Epithelial cell of esophagus (primary cell): Measurements from ENCODE around the gene AGPAT1.
A peak's percentile ranks its signal among the peaks of the same experiment; 100 is the strongest.

Experiments used
- DNase-seq: peaks from one replicate; pipeline ENCODE4 v3.0.0; 2010; ENCODE audit warnings: low read depth
- H3K4me3 ChIP-seq: 2 replicates; pipeline ENCODE4 v1.5.1; 2011; ENCODE audit warnings: mild to moderate bottlenecking, low read length, control low read depth
- TF ChIP-seq, protein P1 (sequence below): IDR thresholded peaks from 2 replicates; pipeline ENCODE4 v1.5.1; 2011; ENCODE audit warnings: low read depth, mild to moderate bottlenecking, low read length, control low read depth, inconsistent platforms; ENCODE audit not compliant: insufficient read depth; ENCODE audit errors: missing control alignments

The AGPAT1 gene

DNA sequence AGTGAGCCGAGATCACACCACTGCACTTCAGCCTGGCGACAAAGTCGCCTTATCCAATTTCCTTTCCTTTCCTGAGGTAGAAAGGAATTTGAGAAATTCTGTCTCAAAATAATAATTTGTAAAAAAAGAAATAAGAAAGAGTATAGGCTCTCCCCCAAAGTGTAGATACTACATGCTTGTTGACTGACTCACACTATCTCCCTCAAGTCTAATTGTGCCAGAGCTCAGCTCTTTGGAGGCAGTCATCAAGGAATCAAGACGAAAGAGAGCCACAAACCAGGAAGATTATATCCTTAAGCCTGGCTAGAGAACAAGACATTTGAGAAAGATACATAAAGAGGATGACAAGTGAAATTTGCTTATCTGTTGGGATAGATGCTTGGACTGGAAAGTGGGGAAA lies 42.1 kb downstream of the AGPAT1 start:
- no peak for DNase-seq
- H3K4me3 ChIP-seq: no peak overlapping the region
- TF ChIP-seq, protein P1, sequence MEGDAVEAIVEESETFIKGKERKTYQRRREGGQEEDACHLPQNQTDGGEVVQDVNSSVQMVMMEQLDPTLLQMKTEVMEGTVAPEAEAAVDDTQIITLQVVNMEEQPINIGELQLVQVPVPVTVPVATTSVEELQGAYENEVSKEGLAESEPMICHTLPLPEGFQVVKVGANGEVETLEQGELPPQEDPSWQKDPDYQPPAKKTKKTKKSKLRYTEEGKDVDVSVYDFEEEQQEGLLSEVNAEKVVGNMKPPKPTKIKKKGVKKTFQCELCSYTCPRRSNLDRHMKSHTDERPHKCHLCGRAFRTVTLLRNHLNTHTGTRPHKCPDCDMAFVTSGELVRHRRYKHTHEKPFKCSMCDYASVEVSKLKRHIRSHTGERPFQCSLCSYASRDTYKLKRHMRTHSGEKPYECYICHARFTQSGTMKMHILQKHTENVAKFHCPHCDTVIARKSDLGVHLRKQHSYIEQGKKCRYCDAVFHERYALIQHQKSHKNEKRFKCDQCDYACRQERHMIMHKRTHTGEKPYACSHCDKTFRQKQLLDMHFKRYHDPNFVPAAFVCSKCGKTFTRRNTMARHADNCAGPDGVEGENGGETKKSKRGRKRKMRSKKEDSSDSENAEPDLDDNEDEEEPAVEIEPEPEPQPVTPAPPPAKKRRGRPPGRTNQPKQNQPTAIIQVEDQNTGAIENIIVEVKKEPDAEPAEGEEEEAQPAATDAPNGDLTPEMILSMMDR: no peak

DNA sequence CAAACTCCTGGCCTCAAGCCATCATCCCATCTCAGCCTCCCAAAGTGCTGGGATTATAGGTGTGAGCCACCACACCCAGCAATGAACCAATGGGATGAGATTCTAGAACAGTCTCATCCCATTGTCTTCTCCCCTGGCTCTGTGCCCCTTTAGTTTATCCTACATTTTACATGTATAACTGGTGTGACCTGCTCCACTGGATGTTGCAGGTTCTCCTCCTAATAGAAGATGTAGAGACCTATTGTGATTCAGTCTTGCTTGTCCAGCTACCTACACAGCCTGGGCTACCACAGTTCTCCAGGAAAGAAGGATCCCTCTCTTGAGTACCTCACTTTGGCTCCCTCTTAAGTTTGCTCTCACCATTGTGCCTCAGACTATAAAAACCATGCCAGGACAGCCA lies 43.8 kb downstream of the AGPAT1 start:
- no peak overlapping the region for H3K4me3 ChIP-seq
- DNase-seq: peak; percentile 84
- TF ChIP-seq, protein P1: no peak

DNA sequence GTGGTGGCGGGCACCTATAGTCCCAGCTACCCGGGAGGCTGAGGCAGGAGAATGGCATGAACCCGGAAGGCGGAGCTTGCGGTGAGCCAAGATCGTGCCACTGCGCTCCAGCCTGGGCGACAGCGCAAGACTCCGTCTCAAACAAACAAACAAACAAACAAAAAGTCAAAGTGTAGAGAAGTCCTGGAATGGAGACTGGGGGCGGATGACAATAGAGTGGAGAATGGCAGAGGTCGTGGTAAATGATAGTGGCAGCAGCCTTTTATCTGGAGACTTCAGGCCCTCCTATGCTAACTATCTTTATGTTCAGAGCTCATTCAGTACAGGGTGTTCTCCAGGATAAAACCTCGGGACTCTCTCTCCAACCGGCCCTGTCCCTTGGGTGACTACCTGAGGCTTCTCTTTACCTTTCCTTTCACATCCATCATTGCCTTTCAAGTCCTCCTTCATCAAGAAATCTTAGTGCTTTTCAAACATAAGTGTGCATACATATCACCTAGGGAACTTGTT lies 44.4 kb downstream of the AGPAT1 start:
- no peak for DNase-seq
- TF ChIP-seq, protein P1: no peak
- H3K4me3 ChIP-seq: no peak overlapping the region

DNA sequence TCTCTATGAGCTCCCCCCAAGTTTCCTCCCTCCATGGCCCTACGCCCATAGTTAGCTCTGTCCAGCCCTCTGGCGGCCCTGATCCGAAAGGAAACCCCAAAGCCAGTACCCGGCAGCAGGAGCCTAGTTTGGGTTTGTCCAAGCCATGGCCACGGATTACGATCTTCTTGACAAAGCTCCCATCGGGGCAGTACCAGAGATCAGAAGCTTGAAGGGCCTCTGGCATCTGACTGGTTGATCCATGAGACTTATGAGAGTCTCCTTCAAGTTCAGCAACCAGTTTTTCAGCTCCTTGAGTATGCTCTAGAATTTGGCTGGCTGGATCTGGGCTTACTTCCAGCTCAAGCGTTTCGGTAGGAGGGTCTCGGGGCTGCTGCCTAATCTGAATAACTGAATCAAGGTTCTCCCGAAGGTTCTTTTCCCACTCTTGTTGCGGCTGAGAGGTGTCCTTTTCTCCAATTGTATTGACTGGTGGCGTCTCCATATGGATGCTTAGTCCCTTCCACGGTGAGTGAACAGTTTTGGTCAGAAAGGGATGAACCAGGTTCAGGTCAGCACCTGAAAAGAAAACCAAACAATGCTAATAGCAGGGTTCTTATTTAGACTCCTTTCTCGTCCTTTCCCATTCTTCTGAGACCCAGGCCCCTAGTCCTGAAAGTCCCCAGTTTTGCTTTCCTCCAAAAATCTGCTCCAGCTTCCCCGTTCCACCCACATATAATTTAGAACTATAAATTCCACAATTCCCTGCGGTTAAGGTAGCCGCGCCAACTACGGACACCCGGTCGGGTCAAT lies 46.4 kb downstream of the AGPAT1 start:
- peak overlapping the region; percentile 73 for H3K4me3 ChIP-seq
- DNase-seq: no peak
- TF ChIP-seq, protein P1: no peak

DNA sequence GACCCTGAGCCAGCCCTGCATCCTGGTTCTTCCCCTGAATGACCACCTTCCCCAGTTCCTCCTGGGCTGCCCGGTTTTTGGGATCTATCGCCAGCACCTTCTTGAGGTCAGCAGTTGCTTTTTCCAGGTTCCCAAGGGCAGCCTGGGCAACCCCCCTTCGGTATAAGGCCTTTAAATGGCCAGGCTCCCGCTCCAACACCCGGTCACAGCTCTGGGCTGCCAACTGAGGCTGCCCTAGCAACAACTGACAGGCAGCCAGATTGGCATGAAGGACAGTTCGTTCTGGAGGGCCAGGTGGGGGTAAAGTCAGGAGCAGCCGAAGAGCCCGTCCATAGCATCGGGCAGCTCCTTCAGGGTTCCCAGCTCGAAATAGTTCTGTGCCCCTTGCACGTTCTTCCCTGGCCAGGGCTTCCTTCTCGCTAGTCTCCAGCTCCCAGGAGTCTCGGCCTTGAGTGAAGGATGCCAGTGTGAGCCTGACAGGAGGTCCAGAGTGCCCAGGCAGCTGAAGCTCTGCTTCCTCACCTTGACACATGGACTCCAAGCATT lies 47.1 kb downstream of the AGPAT1 start:
- TF ChIP-seq, protein P1: no peak
- no peak for DNase-seq
- H3K4me3 ChIP-seq: peak overlapping the region; percentile 73

DNA sequence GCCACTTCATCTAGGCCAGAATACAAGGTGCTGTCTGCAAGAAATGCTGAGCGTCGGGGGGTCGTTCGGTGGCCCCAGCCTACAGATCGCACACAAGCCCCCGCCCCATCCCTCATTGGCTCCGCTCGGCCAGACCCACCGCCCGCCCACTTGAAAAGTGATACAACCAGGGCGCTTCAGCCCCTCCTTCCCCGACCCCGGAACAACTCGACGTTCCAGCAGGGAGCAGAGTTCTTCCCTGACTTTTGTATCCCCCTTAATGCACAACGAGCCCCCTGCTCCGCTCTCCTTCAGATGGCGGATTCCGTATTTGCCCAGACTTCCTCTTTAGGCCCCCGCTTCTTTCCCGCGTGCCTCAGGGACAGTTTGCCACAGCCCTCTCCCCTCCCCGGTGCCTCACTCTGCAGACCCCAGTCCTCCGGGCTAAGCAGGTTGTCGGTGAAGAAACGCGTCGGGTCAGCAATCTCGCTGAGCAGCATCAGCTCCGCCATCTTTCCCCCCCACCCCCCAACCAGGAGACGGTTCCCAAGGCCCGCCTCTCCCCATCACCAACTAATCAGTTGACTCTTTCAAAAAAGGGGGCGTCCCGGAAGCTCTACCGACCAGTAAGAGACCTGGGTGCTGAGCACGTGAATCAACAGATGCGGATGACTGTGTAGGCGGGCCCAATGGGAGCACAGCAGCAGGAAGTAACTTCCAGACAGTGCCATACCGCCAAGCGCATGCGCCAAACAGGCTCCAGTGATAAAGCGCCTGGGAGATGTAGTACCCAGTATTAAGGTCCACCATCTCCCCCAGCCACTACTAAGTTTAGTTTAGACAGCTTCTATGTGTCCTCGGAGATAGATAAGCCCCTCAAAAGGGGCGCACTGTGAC lies 47.9 kb downstream of the AGPAT1 start, which contains the start of gene ATF6B:
ATF6B (minus strand) TSS at position 530 of the 876 bp plus-strand sequence; CDS start at position 491, 39 bp downstream.
- TF ChIP-seq, protein P1: no peak
- peak; percentile 100 for DNase-seq

More for the DNA sequence above, 47.9 kb downstream of the AGPAT1 start, which contains the start of gene ATF6B:
- H3K4me3 ChIP-seq: peak within 1 kb of the TSS; percentile 100
